ENCODE results near the gene KRT16.
"Not testable (repeated sequence)": the region's sequence is repeated elsewhere in the genome, so short reads cannot be mapped to it uniquely, and the experiment has no call there.

The KRT16 gene

DNA sequence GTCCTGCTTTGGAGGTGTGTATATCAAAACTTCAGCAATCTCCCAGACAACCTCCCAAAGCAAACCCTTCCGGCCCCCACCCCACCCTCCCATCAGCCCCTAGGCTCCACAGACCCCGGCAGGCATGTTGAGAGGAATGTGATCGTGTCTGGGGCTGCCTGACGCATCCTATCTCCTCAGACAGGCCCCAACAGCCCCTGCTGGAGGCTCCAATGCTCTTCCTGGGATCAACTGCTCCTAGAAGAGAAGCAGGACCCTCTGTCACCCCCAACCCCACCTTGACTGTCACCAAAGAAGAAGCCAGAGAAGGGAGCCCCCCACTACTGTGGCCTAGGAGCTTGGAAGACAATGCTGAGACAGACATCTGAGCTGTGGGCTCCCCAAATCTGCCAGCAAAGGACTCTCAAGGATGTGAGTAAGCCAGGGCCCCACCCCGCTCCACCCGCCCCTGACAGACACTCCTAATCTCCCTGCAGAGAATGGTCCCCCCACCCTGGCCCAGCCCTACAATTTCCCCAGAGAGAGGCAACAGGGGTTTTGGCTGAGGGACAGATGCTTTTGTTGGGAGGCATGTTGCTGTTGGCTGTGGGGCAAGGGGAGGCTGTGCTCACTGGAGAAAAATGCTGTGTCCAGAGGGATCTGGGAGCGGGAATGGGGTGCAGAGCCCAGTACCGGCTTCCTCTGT lies 24.3 kb downstream of the KRT16 start:
- in situ Hi-C loops (cut with HindIII; ENCODE audit: low sequenced_read_pairs) = no loop called here
- TF ChIP-seq, protein P1, sequence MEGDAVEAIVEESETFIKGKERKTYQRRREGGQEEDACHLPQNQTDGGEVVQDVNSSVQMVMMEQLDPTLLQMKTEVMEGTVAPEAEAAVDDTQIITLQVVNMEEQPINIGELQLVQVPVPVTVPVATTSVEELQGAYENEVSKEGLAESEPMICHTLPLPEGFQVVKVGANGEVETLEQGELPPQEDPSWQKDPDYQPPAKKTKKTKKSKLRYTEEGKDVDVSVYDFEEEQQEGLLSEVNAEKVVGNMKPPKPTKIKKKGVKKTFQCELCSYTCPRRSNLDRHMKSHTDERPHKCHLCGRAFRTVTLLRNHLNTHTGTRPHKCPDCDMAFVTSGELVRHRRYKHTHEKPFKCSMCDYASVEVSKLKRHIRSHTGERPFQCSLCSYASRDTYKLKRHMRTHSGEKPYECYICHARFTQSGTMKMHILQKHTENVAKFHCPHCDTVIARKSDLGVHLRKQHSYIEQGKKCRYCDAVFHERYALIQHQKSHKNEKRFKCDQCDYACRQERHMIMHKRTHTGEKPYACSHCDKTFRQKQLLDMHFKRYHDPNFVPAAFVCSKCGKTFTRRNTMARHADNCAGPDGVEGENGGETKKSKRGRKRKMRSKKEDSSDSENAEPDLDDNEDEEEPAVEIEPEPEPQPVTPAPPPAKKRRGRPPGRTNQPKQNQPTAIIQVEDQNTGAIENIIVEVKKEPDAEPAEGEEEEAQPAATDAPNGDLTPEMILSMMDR (IDR thresholded peaks at IDR 0.05; ENCODE audit: low read depth, low read length, missing control alignments) = no peak
- no peak overlapping the region for H3K4me3 ChIP-seq (ENCODE audit: low read depth, low read length)
- DNase-seq (ENCODE audit: low read depth) = no peak

DNA sequence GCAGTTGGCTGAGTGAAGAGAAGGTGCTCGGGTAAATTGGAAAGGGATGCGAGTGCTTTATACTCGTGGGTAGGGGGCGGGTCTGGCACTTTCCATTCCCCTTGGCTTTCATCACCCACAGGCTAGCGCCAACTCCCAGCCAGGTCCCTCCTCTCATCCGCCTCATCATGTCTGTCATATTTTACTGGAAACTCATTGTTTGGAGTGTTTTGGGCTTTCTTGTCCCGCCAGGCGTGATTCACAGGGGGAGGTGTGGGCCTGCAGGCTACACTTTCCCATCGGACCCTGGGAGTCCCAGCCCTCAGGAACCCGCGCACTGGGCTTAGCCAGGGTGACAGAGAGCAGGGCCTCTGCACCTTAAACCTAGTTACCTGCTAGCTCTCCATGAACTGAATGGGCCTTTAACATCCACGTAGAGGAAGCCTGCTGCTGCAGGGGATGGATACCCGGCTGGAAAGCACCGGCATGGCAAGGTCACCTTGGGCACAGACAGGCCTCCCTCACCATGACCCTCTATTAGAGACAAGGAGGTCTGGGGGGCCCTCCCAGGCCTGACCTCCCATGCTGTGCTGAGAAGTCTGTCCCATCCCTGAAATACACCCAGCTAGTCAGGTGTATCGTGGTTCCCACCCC lies 25.6 kb downstream of the KRT16 start, which contains the start of gene KRT14:
Gene KRT14 (minus strand): TSS at position 33 of the 633 bp plus-strand sequence. CDS start 61 bp downstream, outside the sequence.
- TF ChIP-seq, protein P1 (IDR thresholded peaks at IDR 0.05; ENCODE audit: low read depth, low read length, missing control alignments) = no peak
- H3K4me3 ChIP-seq (ENCODE audit: low read depth, low read length) = no peak within 1 kb of the TSS
- no peak for DNase-seq (ENCODE audit: low read depth)

DNA sequence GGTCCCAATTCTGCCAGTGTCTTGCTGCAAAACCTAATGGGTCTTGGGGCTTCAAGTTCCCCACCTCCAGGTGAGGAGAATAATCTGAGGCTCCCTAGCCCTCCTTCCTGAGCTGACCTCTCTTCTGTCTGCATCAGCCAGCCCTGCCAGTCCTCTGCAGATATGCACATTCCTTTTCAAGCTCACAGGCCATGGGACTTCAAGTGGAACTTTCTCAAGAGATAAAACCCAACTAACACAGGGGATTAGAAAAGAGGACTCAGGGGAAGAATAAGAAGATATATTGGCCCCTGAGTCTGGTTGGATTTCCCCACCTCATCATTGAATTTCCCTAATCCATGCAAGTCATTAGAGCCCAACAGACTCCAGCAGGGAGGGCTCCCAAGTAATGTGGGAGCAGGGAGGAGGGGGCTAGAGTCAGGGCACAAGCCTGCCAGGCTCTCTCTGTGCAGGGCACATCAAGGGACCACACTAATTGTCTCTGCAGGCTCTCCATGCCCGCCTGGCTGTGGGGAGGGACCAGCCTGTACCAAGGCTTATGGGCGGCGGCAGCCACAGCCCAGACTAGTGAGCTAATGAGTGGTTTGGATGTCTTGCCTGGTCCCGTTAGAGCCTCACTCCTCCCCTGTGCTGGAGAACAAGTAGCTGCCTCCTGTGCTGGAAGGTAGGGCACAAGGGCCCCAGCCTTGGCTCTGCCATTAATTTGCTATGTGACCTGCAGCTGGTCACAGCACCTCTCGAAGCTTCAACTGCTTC lies 27.1 kb downstream of the KRT16 start:
- no peak overlapping the region for H3K4me3 ChIP-seq (ENCODE audit: low read depth, low read length)
- in situ Hi-C loops (cut with HindIII; ENCODE audit: low sequenced_read_pairs) = no loop called here
- TF ChIP-seq, protein P1 (IDR thresholded peaks at IDR 0.05; ENCODE audit: low read depth, low read length, missing control alignments) = no peak
- DNase-seq (ENCODE audit: low read depth) = no peak

More for the DNA sequence above, 25.6 kb downstream of the KRT16 start, which contains the start of gene KRT14:
- in situ Hi-C loops (cut with HindIII; ENCODE audit: low sequenced_read_pairs) = no loop called here

DNA sequence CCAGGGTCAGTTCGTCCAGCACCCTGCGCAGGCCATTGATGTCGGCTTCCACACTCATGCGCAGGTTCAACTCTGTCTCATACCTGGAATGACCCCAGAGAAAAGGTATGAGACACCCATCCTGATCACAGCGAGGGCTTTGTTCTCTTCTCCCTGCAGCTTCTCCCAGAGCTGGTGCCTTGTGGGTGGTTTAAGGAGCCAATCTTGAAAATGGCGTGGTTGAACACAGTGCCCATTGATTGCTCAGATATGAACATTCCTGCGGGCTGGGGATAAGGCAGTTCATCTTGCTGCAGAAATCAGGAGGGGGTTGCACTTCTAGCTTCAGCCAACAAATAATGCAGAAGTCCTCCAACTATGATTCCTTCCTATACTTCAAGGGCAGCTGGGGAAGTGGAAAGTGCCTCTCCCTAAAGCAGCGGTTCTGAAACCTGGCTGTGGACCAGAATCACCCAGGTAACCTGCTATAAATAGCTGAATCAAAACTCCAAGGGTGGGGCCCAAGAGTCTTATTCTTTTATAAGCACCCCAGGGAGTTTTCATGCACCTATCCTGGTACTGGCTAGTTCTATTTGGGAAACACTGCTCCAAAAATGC lies 28.1 kb downstream of the KRT16 start:
- H3K4me3 ChIP-seq (ENCODE audit: low read depth, low read length); in situ Hi-C loops (cut with HindIII; ENCODE audit: low sequenced_read_pairs); DNase-seq (ENCODE audit: low read depth): not testable (repeated sequence)

DNA sequence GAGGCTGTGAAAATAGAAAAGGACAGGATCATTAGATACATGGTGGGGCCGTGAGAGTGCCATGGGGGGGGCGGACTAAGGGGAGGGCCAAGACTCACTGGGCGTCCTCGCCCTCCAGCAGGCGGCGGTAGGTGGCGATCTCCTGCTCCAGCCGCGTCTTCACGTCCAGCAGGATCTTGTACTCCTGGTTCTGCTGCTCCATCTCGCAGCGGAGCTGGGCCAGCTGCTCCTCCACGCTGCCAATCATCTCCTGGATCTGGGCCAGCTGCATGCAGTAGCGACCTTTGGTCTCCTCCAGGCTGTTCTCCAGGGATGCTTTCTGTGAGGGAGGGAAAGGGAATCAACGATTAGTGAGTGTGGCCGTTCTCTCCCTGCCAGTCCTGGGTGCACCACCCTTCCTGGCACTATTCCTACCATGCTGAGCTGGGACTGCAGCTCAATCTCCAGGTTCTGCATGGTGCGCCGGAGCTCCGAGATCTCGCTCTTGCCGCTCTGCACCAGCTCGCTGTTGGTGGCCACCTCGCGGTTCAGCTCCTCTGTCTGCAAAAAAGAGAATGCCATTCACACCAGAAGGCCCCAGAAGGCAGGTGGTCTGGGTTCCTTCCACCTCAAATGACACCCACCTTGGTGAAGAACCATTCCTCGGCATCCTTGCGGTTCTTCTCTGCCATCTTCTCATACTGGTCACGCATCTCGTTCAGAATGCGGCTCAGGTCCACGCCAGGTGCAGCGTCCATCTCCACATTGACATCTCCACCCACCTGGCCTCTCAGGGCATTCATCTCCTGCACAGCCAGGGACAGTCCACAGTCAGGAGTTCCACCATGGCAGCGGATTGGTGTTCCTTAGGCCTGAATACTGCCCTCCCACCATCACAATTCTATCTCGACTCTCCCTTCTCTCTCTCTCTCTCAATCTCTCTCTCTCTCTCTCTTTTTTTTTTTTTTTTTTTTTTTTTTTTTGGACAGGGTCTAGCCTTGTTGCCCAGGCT lies 29.1 kb downstream of the KRT16 start:
- TF ChIP-seq, protein P1 (IDR thresholded peaks at IDR 0.05; ENCODE audit: low read depth, low read length, missing control alignments) = no peak
- DNase-seq (ENCODE audit: low read depth) = no peak
- in situ Hi-C loops (cut with HindIII; ENCODE audit: low sequenced_read_pairs) = no loop called here
- H3K4me3 ChIP-seq (ENCODE audit: low read depth, low read length) = no peak overlapping the region

DNA sequence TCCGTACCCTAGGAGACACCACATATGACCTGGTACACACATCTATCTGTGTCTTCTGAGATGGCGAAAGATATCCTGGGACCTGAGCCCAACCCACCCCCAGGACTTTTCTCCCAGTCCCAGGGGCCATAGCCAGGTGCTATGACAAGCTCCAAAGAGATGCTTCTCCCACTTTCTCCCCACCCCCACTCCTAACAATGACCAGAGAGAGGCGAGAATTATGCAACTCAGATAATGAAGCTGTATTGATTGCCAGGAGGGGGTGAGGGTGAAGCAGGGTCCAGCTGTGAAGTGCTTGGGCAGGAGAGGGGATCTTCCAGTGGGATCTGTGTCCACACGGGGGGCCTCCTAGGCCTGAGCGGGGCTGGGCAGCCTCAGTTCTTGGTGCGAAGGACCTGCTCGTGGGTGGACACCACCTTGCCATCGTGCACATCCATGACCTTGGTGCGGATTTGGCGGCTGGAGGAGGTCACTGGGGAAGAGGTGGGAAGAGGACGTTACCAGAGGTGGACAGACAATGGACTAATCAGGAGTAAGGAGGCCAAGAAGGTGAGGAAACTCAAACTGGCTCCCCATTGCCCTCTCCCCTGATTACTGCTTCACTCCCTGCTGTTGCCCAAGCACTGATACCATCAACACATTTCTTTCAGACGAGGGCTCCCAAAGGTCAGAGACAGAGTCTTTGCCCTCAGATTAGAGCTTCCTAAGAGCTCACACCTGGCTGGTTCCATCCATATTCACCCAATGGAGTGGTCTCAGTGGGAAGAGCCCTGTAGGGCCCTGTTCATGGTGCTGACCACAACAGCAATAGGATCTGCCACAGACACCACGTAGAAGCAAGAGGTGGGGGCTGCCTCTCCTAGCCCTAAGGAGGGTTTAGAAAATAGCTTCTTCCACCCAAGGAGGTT lies 30.3 kb downstream of the KRT16 start:
- H3K4me3 ChIP-seq (ENCODE audit: low read depth, low read length); DNase-seq (ENCODE audit: low read depth); in situ Hi-C loops (cut with HindIII; ENCODE audit: low sequenced_read_pairs): not testable (repeated sequence)
